IMR-90 (cell line): ENCODE results near the gene MAGEB5. TPM values are rescaled to one million over a fixed set of nuclear protein-coding genes. Genes with fewer than 3 reads are reported as not detected.

Experiments
- ATAC-seq: fragments of 200-7000 bp; cut with Tn5 transposase; 2 replicates; pipeline ENCODE4 v1.9.1; 2020; ENCODE audit warnings: low read depth, mild to moderate bottlenecking, moderate library complexity
- Bru-seq: library from RNA; stranded (reverse); fragments of 400-500 nt; gene quantifications from one replicate; lab custom pipeline; 2021; lab: Mats Ljungman, UMichigan
- BruChase-seq, 2 experiments: library from RNA; stranded (reverse); fragments of 400-500 nt; gene quantifications; one replicate each; lab custom pipeline; 2021; lab: Mats Ljungman, UMichigan
- BruUV-seq: library from RNA; stranded (reverse); fragments of 400-500 nt; replicated peaks from 2 replicates; lab custom pipeline; 2021; lab: Mats Ljungman, UMichigan
- CTCF ChIA-PET: fragments of 300-600 bp; formaldehyde crosslinking; extraction: SDS; loops from one replicate; lab custom pipeline; 2021; ENCODE audit warnings: antibody characterized with exemption; lab: Yijun Ruan, JAX
- POLR2A ChIA-PET: fragments of 300-600 bp; sonication (Branson Sonifier 250); formaldehyde crosslinking; loops from one replicate; lab custom pipeline; 2022; ENCODE audit warnings: antibody characterized with exemption; ENCODE audit not compliant: unreplicated experiment; lab: Charles Lee
- DNase-seq: peaks from one replicate; pipeline ENCODE4 v3.0.0; 2013
- H2AFZ ChIP-seq: replicated peaks from 2 replicates; pipeline ENCODE3; 2013; ENCODE audit warnings: low read length, mild to moderate bottlenecking; ENCODE audit not compliant: poor library complexity
- H2AK5ac ChIP-seq: 2 replicates; pipeline ENCODE4 v1.6.1; 2013; ENCODE audit warnings: low read depth, low read length, inconsistent platforms
- H2AK9ac ChIP-seq: replicated peaks from 2 replicates; pipeline ENCODE3; 2013; ENCODE audit warnings: mild to moderate bottlenecking, low read depth, low read length, moderate library complexity; ENCODE audit not compliant: poor library complexity
- H2BK120ac ChIP-seq: 2 replicates; pipeline ENCODE4 v1.6.1; 2013; ENCODE audit warnings: low read depth, low read length, inconsistent platforms
- H2BK15ac ChIP-seq: 3 replicates; pipeline ENCODE4 v1.6.1; 2013; ENCODE audit warnings: low read depth, low read length, inconsistent platforms
- H2BK20ac ChIP-seq: 2 replicates; pipeline ENCODE4 v1.6.1; 2013; ENCODE audit warnings: low read depth, mild to moderate bottlenecking, inconsistent platforms, low read length, moderate library complexity
- H2BK5ac ChIP-seq: 2 replicates; pipeline ENCODE4 v1.6.1; 2013; ENCODE audit warnings: mild to moderate bottlenecking, low read depth, low read length, inconsistent platforms; ENCODE audit not compliant: poor library complexity, severe bottlenecking
- H3K14ac ChIP-seq: replicated peaks from 2 replicates; pipeline ENCODE4 v1.6.1; 2013; ENCODE audit warnings: low read depth, low read length, inconsistent platforms
- H3K18ac ChIP-seq: 2 replicates; pipeline ENCODE4 v1.6.1; 2013; ENCODE audit warnings: low read depth, low read length, control low read depth
- H3K23ac ChIP-seq: 2 replicates; pipeline ENCODE4 v1.6.1; 2013; ENCODE audit warnings: low read depth, low read length, inconsistent platforms
- H3K27ac ChIP-seq: 2 replicates; pipeline ENCODE4 v1.5.1; 2013; ENCODE audit warnings: mild to moderate bottlenecking, control low read depth, low read length; ENCODE audit not compliant: insufficient read depth
- H3K27me3 ChIP-seq: 2 replicates; pipeline ENCODE4 v1.6.1; 2013; ENCODE audit warnings: low read length; ENCODE audit not compliant: control insufficient read depth, insufficient read depth
- H3K36me3 ChIP-seq: 2 replicates; pipeline ENCODE4 v1.6.1; 2013; ENCODE audit warnings: low read length, mixed read lengths; ENCODE audit not compliant: control insufficient read depth, insufficient read depth
- H3K4ac ChIP-seq: 2 replicates; pipeline ENCODE4 v1.6.1; 2013; ENCODE audit warnings: low read depth, low read length, inconsistent platforms
- H3K4me1 ChIP-seq: 2 replicates; pipeline ENCODE4 v1.6.1; 2013; ENCODE audit warnings: low read length, mixed read lengths; ENCODE audit not compliant: control insufficient read depth, insufficient read depth
- H3K4me2 ChIP-seq: 2 replicates; pipeline ENCODE4 v1.6.1; 2013; ENCODE audit warnings: low read depth, mild to moderate bottlenecking, control low read depth, low read length, moderate library complexity
- H3K4me3 ChIP-seq: 2 replicates; pipeline ENCODE4 v1.5.1; 2013; ENCODE audit warnings: low read depth, mild to moderate bottlenecking, control low read depth, low read length, moderate library complexity; ENCODE audit not compliant: insufficient read depth
- H3K56ac ChIP-seq: 2 replicates; pipeline ENCODE4 v1.6.1; 2013; ENCODE audit warnings: low read length, inconsistent platforms; ENCODE audit not compliant: insufficient read depth; ENCODE audit errors: extremely low read depth
- H3K79me1 ChIP-seq, 2 experiments: 2 replicates each; pipeline ENCODE4 v1.6.1; 2013; ENCODE audit warnings: low read length in 2 of 2, inconsistent platforms in 1 of 2, low read depth in 1 of 2
- H3K9ac ChIP-seq: 2 replicates; pipeline ENCODE4 v1.6.1; 2013; ENCODE audit warnings: low read depth, low read length, control low read depth
- H3K9me1 ChIP-seq: 2 replicates; pipeline ENCODE4 v1.6.1; 2013; ENCODE audit warnings: low read length, inconsistent platforms; ENCODE audit not compliant: insufficient read depth
- H3K9me3 ChIP-seq: 2 replicates; pipeline ENCODE4 v1.6.1; 2013; ENCODE audit warnings: low read length; ENCODE audit not compliant: control insufficient read depth, insufficient read depth
- H4K20me1 ChIP-seq: 2 replicates; pipeline ENCODE4 v1.6.1; 2013; ENCODE audit warnings: low read length, inconsistent platforms; ENCODE audit not compliant: insufficient read depth
- H4K5ac ChIP-seq: 2 replicates; pipeline ENCODE4 v1.6.1; 2013; ENCODE audit warnings: mild to moderate bottlenecking, low read depth, low read length, control low read depth
- H4K8ac ChIP-seq, 2 experiments: 2 replicates each; pipeline ENCODE4 v1.6.1; 2013; ENCODE audit warnings: low read depth in 2 of 2, low read length in 2 of 2, control low read depth in 1 of 2, inconsistent platforms in 1 of 2
- H4K91ac ChIP-seq: 2 replicates; pipeline ENCODE4 v1.6.1; 2013; ENCODE audit warnings: low read depth, low read length, inconsistent platforms; ENCODE audit not compliant: insufficient read depth
- BHLHE40 ChIP-seq: fragments of 150-350 bp; IDR thresholded peaks from 2 replicates; pipeline ENCODE4 v1.6.1; 2016; ENCODE audit warnings: mild to moderate bottlenecking, low read depth, low read length
- CEBPB ChIP-seq: IDR thresholded peaks from 2 replicates; pipeline ENCODE4 v1.6.1; 2012; ENCODE audit warnings: low read depth, low read length, improper control_type of control experiment
- CTCF ChIP-seq: conservative IDR thresholded peaks from 2 replicates; pipeline ENCODE4 v1.5.1; 2012; ENCODE audit warnings: mild to moderate bottlenecking, low read depth, low read length, improper control_type of control experiment
- ELK1 ChIP-seq: fragments of 150-350 bp; IDR thresholded peaks from 2 replicates; pipeline ENCODE4 v1.6.1; 2016; ENCODE audit warnings: low read depth, mild to moderate bottlenecking, low read length, moderate library complexity, borderline replicate concordance
- MAFK ChIP-seq: IDR thresholded peaks from 2 replicates; pipeline ENCODE4 v1.6.1; 2012; ENCODE audit warnings: low read depth, low read length, improper control_type of control experiment
- MAZ ChIP-seq: IDR thresholded peaks from 2 replicates; pipeline ENCODE4 v1.6.1; 2012; ENCODE audit warnings: low read depth, mild to moderate bottlenecking, low read length, improper control_type of control experiment, moderate library complexity, borderline replicate concordance
- NFE2L2 ChIP-seq: fragments of 150-350 bp; IDR thresholded peaks from 2 replicates; pipeline ENCODE4 v1.6.1; 2016; ENCODE audit warnings: low read depth, mild to moderate bottlenecking, low read length
- RAD21 ChIP-seq: IDR thresholded peaks from 2 replicates; pipeline ENCODE4 v1.6.1; 2012; ENCODE audit warnings: low read length, improper control_type of control experiment
- RFX5 ChIP-seq: IDR thresholded peaks from 2 replicates; pipeline ENCODE4 v1.8.0; 2012; ENCODE audit warnings: low read depth, mild to moderate bottlenecking, low read length, moderate library complexity
- SMC3 ChIP-seq: fragments of 150-350 bp; IDR thresholded peaks from 2 replicates; pipeline ENCODE4 v1.6.1; 2016; ENCODE audit warnings: low read depth, mild to moderate bottlenecking, antibody characterized with exemption, low read length, moderate library complexity
- WGBS, 2 experiments: methylation state at CpG; one replicate each; pipeline versions ENCODE4 v1.1.5 to v1.1.7; 2013; ENCODE audit warnings: missing lambda C conversion rate in 2 of 2; ENCODE audit not compliant: insufficient read length in 1 of 2; ENCODE audit errors: extremely low coverage in 2 of 2; 5-methylcytosine and 5-hydroxymethylcytosine counted together
- dilution Hi-C: fragments of 300-500 bp; cut with HindIII; formaldehyde crosslinking; loops from one replicate; pipeline ENCODE4 v1.14.3; 2018; ENCODE audit warnings: low sequenced_read_pairs; ENCODE audit not compliant: unreplicated experiment
- in situ Hi-C: fragments of 300-500 bp; cut with MboI; formaldehyde crosslinking; loops from 3 replicates; pipeline ENCODE4 v1.14.3; 2019; ENCODE audit warnings: low sequenced_read_pairs, inconsistent platforms, mixed read lengths
- intact Hi-C: fragments of 100-400 bp; cut with micrococcal nuclease; formaldehyde crosslinking; loops from 2 replicates; pipeline ENCODE4 v1.10.0; 2022
- long read RNA-seq: library from polyadenylated mRNA; unstranded; transcript quantifications from one replicate; pipeline ENCODE4 v2.0.0, GENCODE V29; 2021; ENCODE audit not compliant: unreplicated experiment
- polyA plus RNA-seq, 3 experiments: library from polyadenylated mRNA; depleted of rRNA; stranded (reverse); fragments of >200 nt; gene quantifications; 2 replicates each; pipeline ENCODE4 v1.2.3, GENCODE V29; 2012; ENCODE audit warnings: low replicate concordance in 1 of 3
- total RNA-seq: library from RNA; depleted of rRNA; stranded (reverse); fragments of >200 nt; gene quantifications from 2 replicates; pipeline ENCODE4 v1.2.3, GENCODE V29; 2012; rRNA removed

Gene MAGEB5, protein sequence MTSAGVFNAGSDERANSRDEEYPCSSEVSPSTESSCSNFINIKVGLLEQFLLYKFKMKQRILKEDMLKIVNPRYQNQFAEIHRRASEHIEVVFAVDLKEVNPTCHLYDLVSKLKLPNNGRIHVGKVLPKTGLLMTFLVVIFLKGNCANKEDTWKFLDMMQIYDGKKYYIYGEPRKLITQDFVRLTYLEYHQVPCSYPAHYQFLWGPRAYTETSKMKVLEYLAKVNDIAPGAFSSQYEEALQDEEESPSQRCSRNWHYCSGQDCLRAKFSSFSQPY
- total RNA-seq (not detected in 2 replicates), polyA plus RNA-seq (2012; rRNA removed) (not detected in 2 replicates), Bru-seq, nascent RNA (not detected), BruChase-seq, experiment 1, labeled RNA remaining after a 6-hour chase (not detected), BruChase-seq, experiment 2, labeled RNA remaining after a 2-hour chase (not detected)
- not detected in 2 replicates for polyA plus RNA-seq (2012; cell fraction: cytosol; rRNA removed)
- polyA plus RNA-seq (2012; cell fraction: nucleus; rRNA removed; ENCODE audit: low replicate concordance) = not detected in 2 replicates
- long read RNA-seq = 0 reads

GRCh38 chrX:26215869-26216268, at the start of gene MAGEB5:
TSS of gene MAGEB5 (plus strand) at chrX:26216169. CDS start at chrX:26217302, 1,133 bp downstream.
- no peak within 1 kb of the TSS for H2BK120ac ChIP-seq
- dilution Hi-C loops (no loop called here), intact Hi-C loops (no loop called here), in situ Hi-C loops (no loop called here)
- ATAC-seq = no peak
- no peak within 1 kb of the TSS for H2BK5ac ChIP-seq
- H3K4me2 ChIP-seq = no peak within 1 kb of the TSS
- no peaks in the 10 kb centered on the region for H3K79me1 ChIP-seq
- WGBS, 2 experiments = no CpG with 5 or more reads among the region's 5 CpGs
- ChIA-PET CTCF (no interaction called here), POLR2A (no interaction called here)
- H3K36me3 ChIP-seq = no peaks in the 10 kb centered on the region
- no peak within 1 kb of the TSS for H3K9ac ChIP-seq
- no peak for DNase-seq
- H4K8ac ChIP-seq = no peak within 1 kb of the TSS
- TF ChIP-seq SMC3 (no peak), CEBPB (no peak), CTCF (no peak), MAZ (no peak), BHLHE40 (no peak), NFE2L2 (no peak), MAFK (no peak), RAD21 (no peak), RFX5 (no peak), ELK1 (no peak)
- no peak within 1 kb of the TSS for H3K4me3 ChIP-seq
- no peak within 1 kb of the TSS for H4K5ac ChIP-seq
- H3K9me3 ChIP-seq = no peaks in the 10 kb centered on the region; the same call in 1 of the 2 replicates
- no peak within 1 kb of the TSS for H2BK15ac ChIP-seq
- H3K9me1 ChIP-seq = no peaks in the 10 kb centered on the region
- H3K4me1 ChIP-seq = no peaks in the 10 kb centered on the region
- no peak within 1 kb of the TSS for H3K14ac ChIP-seq
- BruUV-seq = no TSS peak
- no peak within 1 kb of the TSS for H4K91ac ChIP-seq
- H2AK5ac ChIP-seq = no peak within 1 kb of the TSS
- H3K4ac ChIP-seq = no peak within 1 kb of the TSS
- H3K27me3 ChIP-seq = no peaks in the 10 kb centered on the region
- no peak within 1 kb of the TSS for H2AK9ac ChIP-seq
- H3K56ac ChIP-seq = no peak within 1 kb of the TSS
- no peak within 1 kb of the TSS for H3K18ac ChIP-seq
- no peak within 1 kb of the TSS for H3K23ac ChIP-seq
- no peak within 1 kb of the TSS for H3K27ac ChIP-seq
- no peak within 1 kb of the TSS for H2AFZ ChIP-seq
- no peak within 1 kb of the TSS for H2BK20ac ChIP-seq
- H4K20me1 ChIP-seq = no peaks in the 10 kb centered on the region
